IMR-90 (cell line): ENCODE data around the gene SORBS1. TPM values are rescaled to one million over a fixed set of nuclear protein-coding genes. Genes with fewer than 3 reads are reported as not detected.
A peak's percentile ranks its signal among the peaks of the same experiment; 100 is the strongest.

Experiments
- ATAC-seq: fragments of 200-7000 bp; cut with Tn5 transposase; 2 replicates; pipeline ENCODE4 v1.9.1; 2020; ENCODE audit warnings: low read depth, mild to moderate bottlenecking, moderate library complexity
- BruUV-seq: library from RNA; stranded (reverse); fragments of 400-500 nt; replicated peaks from 2 replicates; lab custom pipeline; 2021; lab: Mats Ljungman, UMichigan
- CTCF ChIA-PET: fragments of 300-600 bp; formaldehyde crosslinking; extraction: SDS; loops from one replicate; lab custom pipeline; 2021; ENCODE audit warnings: antibody characterized with exemption; lab: Yijun Ruan, JAX
- POLR2A ChIA-PET: fragments of 300-600 bp; sonication (Branson Sonifier 250); formaldehyde crosslinking; loops from one replicate; lab custom pipeline; 2022; ENCODE audit warnings: antibody characterized with exemption; ENCODE audit not compliant: unreplicated experiment; lab: Charles Lee
- DNase-seq: peaks from one replicate; pipeline ENCODE4 v3.0.0; 2013
- H2AFZ ChIP-seq: replicated peaks from 2 replicates; pipeline ENCODE3; 2013; ENCODE audit warnings: low read length, mild to moderate bottlenecking; ENCODE audit not compliant: poor library complexity
- H2AK5ac ChIP-seq: 2 replicates; pipeline ENCODE4 v1.6.1; 2013; ENCODE audit warnings: low read depth, low read length, inconsistent platforms
- H2AK9ac ChIP-seq: replicated peaks from 2 replicates; pipeline ENCODE3; 2013; ENCODE audit warnings: mild to moderate bottlenecking, low read depth, low read length, moderate library complexity; ENCODE audit not compliant: poor library complexity
- H2BK120ac ChIP-seq: 2 replicates; pipeline ENCODE4 v1.6.1; 2013; ENCODE audit warnings: low read depth, low read length, inconsistent platforms
- H2BK15ac ChIP-seq: 3 replicates; pipeline ENCODE4 v1.6.1; 2013; ENCODE audit warnings: low read depth, low read length, inconsistent platforms
- H2BK20ac ChIP-seq: 2 replicates; pipeline ENCODE4 v1.6.1; 2013; ENCODE audit warnings: low read depth, mild to moderate bottlenecking, inconsistent platforms, low read length, moderate library complexity
- H2BK5ac ChIP-seq: 2 replicates; pipeline ENCODE4 v1.6.1; 2013; ENCODE audit warnings: mild to moderate bottlenecking, low read depth, low read length, inconsistent platforms; ENCODE audit not compliant: poor library complexity, severe bottlenecking
- H3K14ac ChIP-seq: replicated peaks from 2 replicates; pipeline ENCODE4 v1.6.1; 2013; ENCODE audit warnings: low read depth, low read length, inconsistent platforms
- H3K18ac ChIP-seq: 2 replicates; pipeline ENCODE4 v1.6.1; 2013; ENCODE audit warnings: low read depth, low read length, control low read depth
- H3K23ac ChIP-seq: 2 replicates; pipeline ENCODE4 v1.6.1; 2013; ENCODE audit warnings: low read depth, low read length, inconsistent platforms
- H3K27ac ChIP-seq: 2 replicates; pipeline ENCODE4 v1.5.1; 2013; ENCODE audit warnings: mild to moderate bottlenecking, control low read depth, low read length; ENCODE audit not compliant: insufficient read depth
- H3K27me3 ChIP-seq: 2 replicates; pipeline ENCODE4 v1.6.1; 2013; ENCODE audit warnings: low read length; ENCODE audit not compliant: control insufficient read depth, insufficient read depth
- H3K36me3 ChIP-seq: 2 replicates; pipeline ENCODE4 v1.6.1; 2013; ENCODE audit warnings: low read length, mixed read lengths; ENCODE audit not compliant: control insufficient read depth, insufficient read depth
- H3K4ac ChIP-seq: 2 replicates; pipeline ENCODE4 v1.6.1; 2013; ENCODE audit warnings: low read depth, low read length, inconsistent platforms
- H3K4me1 ChIP-seq: 2 replicates; pipeline ENCODE4 v1.6.1; 2013; ENCODE audit warnings: low read length, mixed read lengths; ENCODE audit not compliant: control insufficient read depth, insufficient read depth
- H3K4me2 ChIP-seq: 2 replicates; pipeline ENCODE4 v1.6.1; 2013; ENCODE audit warnings: low read depth, mild to moderate bottlenecking, control low read depth, low read length, moderate library complexity
- H3K4me3 ChIP-seq: 2 replicates; pipeline ENCODE4 v1.5.1; 2013; ENCODE audit warnings: low read depth, mild to moderate bottlenecking, control low read depth, low read length, moderate library complexity; ENCODE audit not compliant: insufficient read depth
- H3K56ac ChIP-seq: 2 replicates; pipeline ENCODE4 v1.6.1; 2013; ENCODE audit warnings: low read length, inconsistent platforms; ENCODE audit not compliant: insufficient read depth; ENCODE audit errors: extremely low read depth
- H3K79me1 ChIP-seq, 2 experiments: 2 replicates each; pipeline ENCODE4 v1.6.1; 2013; ENCODE audit warnings: low read length in 2 of 2, inconsistent platforms in 1 of 2, low read depth in 1 of 2
- H3K9ac ChIP-seq: 2 replicates; pipeline ENCODE4 v1.6.1; 2013; ENCODE audit warnings: low read depth, low read length, control low read depth
- H3K9me1 ChIP-seq: 2 replicates; pipeline ENCODE4 v1.6.1; 2013; ENCODE audit warnings: low read length, inconsistent platforms; ENCODE audit not compliant: insufficient read depth
- H3K9me3 ChIP-seq: 2 replicates; pipeline ENCODE4 v1.6.1; 2013; ENCODE audit warnings: low read length; ENCODE audit not compliant: control insufficient read depth, insufficient read depth
- H4K20me1 ChIP-seq: 2 replicates; pipeline ENCODE4 v1.6.1; 2013; ENCODE audit warnings: low read length, inconsistent platforms; ENCODE audit not compliant: insufficient read depth
- H4K5ac ChIP-seq: 2 replicates; pipeline ENCODE4 v1.6.1; 2013; ENCODE audit warnings: mild to moderate bottlenecking, low read depth, low read length, control low read depth
- H4K8ac ChIP-seq, 2 experiments: 2 replicates each; pipeline ENCODE4 v1.6.1; 2013; ENCODE audit warnings: low read depth in 2 of 2, low read length in 2 of 2, control low read depth in 1 of 2, inconsistent platforms in 1 of 2
- H4K91ac ChIP-seq: 2 replicates; pipeline ENCODE4 v1.6.1; 2013; ENCODE audit warnings: low read depth, low read length, inconsistent platforms; ENCODE audit not compliant: insufficient read depth
- BHLHE40 ChIP-seq: fragments of 150-350 bp; IDR thresholded peaks from 2 replicates; pipeline ENCODE4 v1.6.1; 2016; ENCODE audit warnings: mild to moderate bottlenecking, low read depth, low read length
- CHD1 ChIP-seq: IDR thresholded peaks from 2 replicates; pipeline ENCODE4 v1.6.1; 2012; ENCODE audit warnings: low read depth, low read length, improper control_type of control experiment
- CTCF ChIP-seq: conservative IDR thresholded peaks from 2 replicates; pipeline ENCODE4 v1.5.1; 2012; ENCODE audit warnings: mild to moderate bottlenecking, low read depth, low read length, improper control_type of control experiment
- ELK1 ChIP-seq: fragments of 150-350 bp; IDR thresholded peaks from 2 replicates; pipeline ENCODE4 v1.6.1; 2016; ENCODE audit warnings: low read depth, mild to moderate bottlenecking, low read length, moderate library complexity, borderline replicate concordance
- FOS ChIP-seq: fragments of 150-350 bp; IDR thresholded peaks from 2 replicates; pipeline ENCODE4 v1.6.1; 2016; ENCODE audit warnings: low read depth, low read length
- MAFK ChIP-seq: IDR thresholded peaks from 2 replicates; pipeline ENCODE4 v1.6.1; 2012; ENCODE audit warnings: low read depth, low read length, improper control_type of control experiment
- MAZ ChIP-seq: IDR thresholded peaks from 2 replicates; pipeline ENCODE4 v1.6.1; 2012; ENCODE audit warnings: low read depth, mild to moderate bottlenecking, low read length, improper control_type of control experiment, moderate library complexity, borderline replicate concordance
- MXI1 ChIP-seq: IDR thresholded peaks from 2 replicates; pipeline ENCODE4 v1.6.1; 2012; ENCODE audit warnings: low read depth, mild to moderate bottlenecking, low read length, moderate library complexity, borderline replicate concordance
- NFE2L2 ChIP-seq: fragments of 150-350 bp; IDR thresholded peaks from 2 replicates; pipeline ENCODE4 v1.6.1; 2016; ENCODE audit warnings: low read depth, mild to moderate bottlenecking, low read length
- POLR2A ChIP-seq: IDR thresholded peaks from 2 replicates; pipeline ENCODE4 v1.6.1; 2012; ENCODE audit warnings: mild to moderate bottlenecking, low read depth, low read length
- RAD21 ChIP-seq: IDR thresholded peaks from 2 replicates; pipeline ENCODE4 v1.6.1; 2012; ENCODE audit warnings: low read length, improper control_type of control experiment
- RCOR1 ChIP-seq: IDR thresholded peaks from 2 replicates; pipeline ENCODE4 v1.6.1; 2012; ENCODE audit warnings: mild to moderate bottlenecking, low read length, improper control_type of control experiment; ENCODE audit not compliant: insufficient replicate concordance
- RFX5 ChIP-seq: IDR thresholded peaks from 2 replicates; pipeline ENCODE4 v1.8.0; 2012; ENCODE audit warnings: low read depth, mild to moderate bottlenecking, low read length, moderate library complexity
- SMC3 ChIP-seq: fragments of 150-350 bp; IDR thresholded peaks from 2 replicates; pipeline ENCODE4 v1.6.1; 2016; ENCODE audit warnings: low read depth, mild to moderate bottlenecking, antibody characterized with exemption, low read length, moderate library complexity
- USF2 ChIP-seq: fragments of 150-350 bp; IDR thresholded peaks from 2 replicates; pipeline ENCODE4 v1.6.1; 2017; ENCODE audit warnings: mild to moderate bottlenecking, antibody characterized with exemption, low read length, low read depth
- WGBS, 2 experiments: methylation state at CpG; one replicate each; pipeline versions ENCODE4 v1.1.5 to v1.1.7; 2013; ENCODE audit warnings: missing lambda C conversion rate in 2 of 2; ENCODE audit not compliant: insufficient read length in 1 of 2; ENCODE audit errors: extremely low coverage in 2 of 2; 5-methylcytosine and 5-hydroxymethylcytosine counted together
- dilution Hi-C: fragments of 300-500 bp; cut with HindIII; formaldehyde crosslinking; loops from one replicate; pipeline ENCODE4 v1.14.3; 2018; ENCODE audit warnings: low sequenced_read_pairs; ENCODE audit not compliant: unreplicated experiment
- in situ Hi-C: fragments of 300-500 bp; cut with MboI; formaldehyde crosslinking; loops from 3 replicates; pipeline ENCODE4 v1.14.3; 2019; ENCODE audit warnings: low sequenced_read_pairs, inconsistent platforms, mixed read lengths
- intact Hi-C: fragments of 100-400 bp; cut with micrococcal nuclease; formaldehyde crosslinking; loops from 2 replicates; pipeline ENCODE4 v1.10.0; 2022
- polyA plus RNA-seq, 3 experiments: library from polyadenylated mRNA; depleted of rRNA; stranded (reverse); fragments of >200 nt; gene quantifications; 2 replicates each; pipeline ENCODE4 v1.2.3, GENCODE V29; 2012; ENCODE audit warnings: low replicate concordance in 1 of 3
- total RNA-seq: library from RNA; depleted of rRNA; stranded (reverse); fragments of >200 nt; gene quantifications from 2 replicates; pipeline ENCODE4 v1.2.3, GENCODE V29; 2012

SORBS1 gene
- total and polyA plus RNA-seq, 2 of the 4 experiments (the other 2 are of a cell fraction), result 0.18 to 0.32 TPM

- H4K8ac ChIP-seq, result no peak overlapping the region
- peaks cover 29 to 77% of the 10 kb centered on the region in 2 experiments for H3K79me1 ChIP-seq
- no peak overlapping the region for H3K23ac ChIP-seq
- no peak overlapping the region for H3K9ac ChIP-seq
- no peak overlapping the region for H2BK5ac ChIP-seq
- H4K5ac ChIP-seq, result no peak overlapping the region
- H3K27ac ChIP-seq, result no peak overlapping the region
- no peak overlapping the region for H2AK5ac ChIP-seq
- intact Hi-C loops (no loop called here), in situ Hi-C loops (no loop called here), dilution Hi-C loops (no loop called here)
- no peak overlapping the region for H2AFZ ChIP-seq
- peaks cover 31% of the 10 kb centered on the region for H3K4me1 ChIP-seq
- ChIA-PET CTCF (interaction anchor here (1.0 kb wide), 1 partner anchor 21 kb away, joined by 3 read pairs; no protein-coding TSS in a partner anchor), POLR2A (no interaction called here)
- WGBS, 2 experiments, result 58% methylated on average over 2 of the region's 6 CpGs; no CpG with 5 or more reads in 1 of the 2 experiments
- peaks cover 59% of the 10 kb centered on the region for H3K36me3 ChIP-seq
- BruUV-seq, result no TSS peak
- peaks cover 30% of the 10 kb centered on the region for H3K9me1 ChIP-seq
- H3K9me3 ChIP-seq, result no peaks in the 10 kb centered on the region
- no peak overlapping the region for H2BK120ac ChIP-seq
- H2BK15ac ChIP-seq, result no peak overlapping the region
- H2AK9ac ChIP-seq, result no peak overlapping the region
- DNase-seq (no peak), ATAC-seq (no peak)
- H2BK20ac ChIP-seq, result no peak overlapping the region
- no peak overlapping the region for H3K56ac ChIP-seq
- H4K91ac ChIP-seq, result 0 out of 2 replicates have a peak overlapping the region, but pooled peaks have one; percentile 5
- no peak overlapping the region for H3K4me3 ChIP-seq
- H3K14ac ChIP-seq, result no peak overlapping the region
- peaks cover 3% of the 10 kb centered on the region; the same call in 1 of the 2 replicates for H4K20me1 ChIP-seq
- H3K27me3 ChIP-seq, result no peaks in the 10 kb centered on the region
- no peak overlapping the region for H3K4me2 ChIP-seq
- H3K18ac ChIP-seq, result no peak overlapping the region
- no peak overlapping the region for H3K4ac ChIP-seq
- TF ChIP-seq CHD1, result no peak
- TF ChIP-seq BHLHE40, result no peak
- no peak for TF ChIP-seq USF2
- no peak for TF ChIP-seq FOS
- TF ChIP-seq RAD21, result no peak
- TF ChIP-seq ELK1, result no peak
- no peak for TF ChIP-seq MAZ
- TF ChIP-seq POLR2A, result no peak
- no peak for TF ChIP-seq CTCF
- no peak for TF ChIP-seq MXI1
- no peak for TF ChIP-seq RCOR1
- TF ChIP-seq RFX5, result no peak
- TF ChIP-seq NFE2L2, result no peak
- TF ChIP-seq SMC3, result no peak
- no peak for TF ChIP-seq MAFK
Measured at GRCh38 chr10:95264227-95265051, 296.7 kb downstream of the SORBS1 start.
